CD4-positive, alpha-beta T cell treated with Interleukin-6 at 100 ng/mL for 8 hours (primary cell): ENCODE results near the gene SNTB2.

Source experiments
- DNase-seq: peaks from one replicate; pipeline ENCODE4 v3.0.0-alpha.2; 2020; ENCODE audit warnings: mixed read lengths, low spot score

The SNTB2 gene

DNA sequence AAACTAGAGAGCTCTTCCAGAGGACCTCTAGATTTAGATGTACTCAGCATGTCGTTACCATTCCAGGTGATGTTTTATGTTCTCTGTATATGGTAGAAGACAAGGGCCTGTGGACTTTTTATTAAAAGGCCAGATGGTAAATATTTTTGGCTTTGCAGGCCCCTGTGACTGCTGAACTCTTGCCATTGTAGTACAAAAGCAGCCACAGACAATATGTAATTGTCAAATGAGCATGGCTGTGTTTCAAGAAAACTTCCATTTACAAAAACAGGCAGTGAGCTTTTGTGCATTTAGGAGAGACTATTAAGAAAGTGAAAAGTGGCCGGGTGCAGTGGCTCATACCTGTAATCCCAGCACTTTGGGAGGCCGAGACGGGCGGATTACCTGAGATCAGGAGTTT, 157.2 kb downstream of the SNTB2 start:
- DNase-seq, result no peak

GRCh38 chr16:69345923-69346322, 159.0 kb downstream of the SNTB2 start:
- DNase-seq, result no peak

GRCh38 chr16:69346683-69347082, 159.7 kb downstream of the SNTB2 start:
- DNase-seq, result no peak

- no peak for DNase-seq
These were observed 161.3 kb downstream of the SNTB2 start for GRCh38 chr16:69348222-69348621.

DNA sequence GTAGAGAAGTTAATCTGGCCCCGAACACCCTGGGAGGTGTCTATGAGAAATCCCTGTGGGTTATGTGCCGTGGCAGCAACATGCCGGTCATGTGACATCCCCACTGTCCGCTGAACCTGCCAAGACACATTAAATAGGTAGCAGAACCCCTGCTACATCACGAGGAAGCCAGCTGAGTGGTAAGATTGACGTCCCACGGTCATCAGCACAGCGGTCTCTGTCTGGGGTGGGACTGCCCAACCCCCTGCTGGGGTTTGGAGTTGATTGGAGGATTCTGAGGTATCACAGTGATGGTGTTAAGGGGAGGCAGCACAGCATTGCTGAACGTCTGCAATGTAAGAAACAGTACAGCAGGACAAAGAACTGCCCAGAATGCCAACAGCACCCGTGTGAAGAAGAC, 162.6 kb downstream of the SNTB2 start:
- no peak for DNase-seq

GRCh38 chr16:69350536-69351133, 163.7 kb downstream of the SNTB2 start:
- DNase-seq, result no peak

- no peak for DNase-seq
These were observed 164.5 kb downstream of the SNTB2 start, which contains the start of gene TMED6 for GRCh38 chr16:69351309-69352027. Gene TMED6 (minus strand): TSS chr16:69351786. CDS start chr16:69351753, 33 bp downstream.
